HepG2 (cell line): ENCODE data around the gene DHFR. TPM values are rescaled to one million over a fixed set of nuclear protein-coding genes. Genes with fewer than 3 reads are reported as not detected.

ENCODE experiments used
- ETV6 ChIP-seq: sonication (generic); formaldehyde crosslinking; conservative IDR thresholded peaks from 2 replicates; pipeline ENCODE4 v1.4.0; 2020; ENCODE audit warnings: missing genetic modification reagents
- GFI1 ChIP-seq: sonication (generic); formaldehyde crosslinking; IDR thresholded peaks from 2 replicates; pipeline ENCODE4 v1.5.0; 2020; ENCODE audit warnings: missing genetic modification reagents, mild to moderate bottlenecking, borderline replicate concordance
- HDAC1 ChIP-seq: sonication (generic); formaldehyde crosslinking; IDR thresholded peaks from 2 replicates; pipeline ENCODE4 v1.5.1; 2020; ENCODE audit warnings: mild to moderate bottlenecking, missing genetic modification reagents
- KLF12 ChIP-seq: sonication (generic); formaldehyde crosslinking; IDR thresholded peaks from 2 replicates; pipeline ENCODE4 v1.4.0; 2020; ENCODE audit warnings: missing genetic modification reagents, borderline replicate concordance
- MED13 ChIP-seq: sonication (generic); formaldehyde crosslinking; IDR thresholded peaks from 2 replicates; pipeline ENCODE4 v1.5.0; 2020; ENCODE audit warnings: missing genetic modification reagents
- MXD4 ChIP-seq: IDR thresholded peaks from 2 replicates; pipeline ENCODE4 v1.6.1; 2016; ENCODE audit warnings: mild to moderate bottlenecking, missing biosample characterization, missing genetic modification reagents
- SIN3B ChIP-seq: fragments of 150-350 bp; IDR thresholded peaks from 2 replicates; pipeline ENCODE4 v1.6.1; 2014; ENCODE audit warnings: low read length
- SMAD1 ChIP-seq: sonication (generic); formaldehyde crosslinking; IDR thresholded peaks from 2 replicates; pipeline ENCODE4 v1.4.0; 2020; ENCODE audit warnings: missing genetic modification reagents, low read depth, mild to moderate bottlenecking, borderline replicate concordance
- SP5 ChIP-seq: IDR thresholded peaks from 2 replicates; pipeline ENCODE4 v1.6.1; 2016; ENCODE audit warnings: low read depth, borderline replicate concordance
- ZNF724P ChIP-seq: sonication (generic); formaldehyde crosslinking; IDR thresholded peaks from 2 replicates; pipeline ENCODE4 v1.8.0; 2022; ENCODE audit warnings: missing genetic modification reagents, borderline replicate concordance
- ZNF768 ChIP-seq: sonication (generic); formaldehyde crosslinking; IDR thresholded peaks from 2 replicates; pipeline ENCODE4 v1.4.0; 2020; ENCODE audit warnings: missing genetic modification reagents
- ZNF782 ChIP-seq: sonication (generic); formaldehyde crosslinking; IDR thresholded peaks from 2 replicates; pipeline ENCODE4 v1.4.0; 2020; ENCODE audit warnings: missing genetic modification reagents, mild to moderate bottlenecking, borderline replicate concordance
- polyA plus RNA-seq, 8 experiments: library from polyadenylated mRNA; depleted of rRNA in 3 of 8; stranded (reverse) in 7 of 8; unstranded in 1 of 8; fragments of >200 nt; fragmentation: Illumina TruSeq in 4 of 8; extraction: Trizol in 4 of 8; gene quantifications; 2 replicates each; pipeline versions ENCODE4 v1.2.1 to v1.2.3, GENCODE V29; 2011 to 2016; ENCODE audit warnings: low read depth in 4 of 8, missing spikeins in 1 of 8, mixed read lengths in 1 of 8; ENCODE audit not compliant: insufficient read depth in 1 of 8
- total RNA-seq, 5 experiments: library from RNA; depleted of rRNA; stranded (reverse); fragments of >200 nt; fragmentation: Illumina TruSeq; extraction: Trizol; gene quantifications; 2 replicates each; pipeline ENCODE4 v1.2.3, GENCODE V29; 2016; ENCODE audit warnings: low read depth in 1 of 5
- TF ChIP-seq, protein P1 (sequence below): sonication (generic); formaldehyde crosslinking; IDR thresholded peaks from 2 replicates; pipeline ENCODE4 v1.5.1; 2020; ENCODE audit warnings: missing genetic modification reagents, mild to moderate bottlenecking, borderline replicate concordance
- TF ChIP-seq, protein P2 (sequence below), 2 experiments: sonication (generic) in 1 of 2; formaldehyde crosslinking in 1 of 2; IDR thresholded peaks; 2 replicates each; pipeline versions ENCODE4 v1.5.1 to v1.6.1; 2011 to 2020; ENCODE audit warnings: borderline replicate concordance in 1 of 2, low read depth in 1 of 2, low read length in 1 of 2, mild to moderate bottlenecking in 1 of 2, missing genetic modification reagents in 1 of 2, moderate library complexity in 1 of 2
- TF ChIP-seq, protein P3 (sequence below): sonication (generic); formaldehyde crosslinking; IDR thresholded peaks from 2 replicates; pipeline ENCODE4 v1.4.0; 2020; ENCODE audit warnings: mild to moderate bottlenecking, missing genetic modification reagents
- TF ChIP-seq, protein P4 (sequence below): IDR thresholded peaks from 2 replicates; pipeline ENCODE4 v1.4.0; 2020; ENCODE audit warnings: mild to moderate bottlenecking, missing genetic modification reagents

The DHFR gene
- total and polyA plus RNA-seq, 2 of the 13 experiments (the other 11 are each of a cell fraction or from before 2014, with no cell fraction given), result 22.8 to 59.0 TPM

DNA sequence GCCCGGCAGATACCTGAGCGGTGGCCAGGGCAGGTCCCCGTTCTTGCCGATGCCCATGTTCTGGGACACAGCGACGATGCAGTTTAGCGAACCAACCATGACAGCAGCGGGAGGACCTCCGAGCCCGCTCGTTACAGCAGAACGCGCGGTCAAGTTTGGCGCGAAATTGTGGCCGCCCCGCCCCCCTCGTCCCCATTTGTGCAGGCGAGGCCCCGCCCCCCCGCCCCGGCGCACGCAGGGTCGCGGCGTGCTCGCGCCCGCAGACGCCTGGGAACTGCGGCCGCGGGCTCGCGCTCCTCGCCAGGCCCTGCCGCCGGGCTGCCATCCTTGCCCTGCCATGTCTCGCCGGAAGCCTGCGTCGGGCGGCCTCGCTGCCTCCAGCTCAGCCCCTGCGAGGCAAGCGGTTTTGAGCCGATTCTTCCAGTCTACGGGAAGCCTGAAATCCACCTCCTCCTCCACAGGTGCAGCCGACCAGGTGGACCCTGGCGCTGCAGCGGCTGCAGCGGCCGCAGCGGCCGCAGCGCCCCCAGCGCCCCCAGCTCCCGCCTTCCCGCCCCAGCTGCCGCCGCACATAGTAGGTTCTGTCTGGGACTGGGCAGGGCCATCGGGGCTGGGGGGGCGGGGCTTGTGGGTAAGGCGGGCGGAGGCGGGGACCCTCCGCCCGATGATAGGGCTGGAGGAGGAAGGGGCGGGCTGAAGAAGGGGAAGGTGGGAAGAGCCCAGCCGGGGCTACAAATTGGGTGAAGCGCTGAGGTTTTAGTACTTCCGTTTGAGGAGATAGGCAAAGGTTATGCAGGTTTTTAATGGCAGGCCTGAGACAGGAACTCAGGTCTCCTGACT, at the start of gene DHFR, which contains the start of gene MSH3 (continued):
- TF ChIP-seq SP5 (CRISPR knock-in tag), result peak; percentile 21; the same call in 1 of the 2 replicates
- TF ChIP-seq GFI1, result 0 out of 2 replicates have a peak, but pooled peaks have one; percentile 34
- 0 out of 2 replicates have a peak, but pooled peaks have one; percentile 67 for TF ChIP-seq ZNF724P
- TF ChIP-seq ZNF782 (CRISPR knock-in tag), result 0 out of 2 replicates have a peak, but pooled peaks have one; percentile 34
- 0 out of 2 replicates have a peak, but pooled peaks have one; percentile 35 for TF ChIP-seq KLF12 (CRISPR knock-in tag)
- TF ChIP-seq, protein P1, sequence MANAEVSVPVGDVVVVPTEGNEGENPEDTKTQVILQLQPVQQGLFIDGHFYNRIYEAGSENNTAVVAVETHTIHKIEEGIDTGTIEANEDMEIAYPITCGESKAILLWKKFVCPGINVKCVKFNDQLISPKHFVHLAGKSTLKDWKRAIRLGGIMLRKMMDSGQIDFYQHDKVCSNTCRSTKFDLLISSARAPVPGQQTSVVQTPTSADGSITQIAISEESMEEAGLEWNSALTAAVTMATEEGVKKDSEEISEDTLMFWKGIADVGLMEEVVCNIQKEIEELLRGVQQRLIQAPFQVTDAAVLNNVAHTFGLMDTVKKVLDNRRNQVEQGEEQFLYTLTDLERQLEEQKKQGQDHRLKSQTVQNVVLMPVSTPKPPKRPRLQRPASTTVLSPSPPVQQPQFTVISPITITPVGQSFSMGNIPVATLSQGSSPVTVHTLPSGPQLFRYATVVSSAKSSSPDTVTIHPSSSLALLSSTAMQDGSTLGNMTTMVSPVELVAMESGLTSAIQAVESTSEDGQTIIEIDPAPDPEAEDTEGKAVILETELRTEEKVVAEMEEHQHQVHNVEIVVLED (CRISPR knock-in tag), result peak; percentile 89
- TF ChIP-seq ZNF768 (CRISPR knock-in tag), result peak; percentile 40; the same call in 1 of the 2 replicates
- TF ChIP-seq ETV6 (CRISPR knock-in tag), result 0 out of 2 replicates have a peak, but pooled peaks have one; percentile 26
- TF ChIP-seq SIN3B, result peak; percentile 71
- peak; percentile 90 for TF ChIP-seq HDAC1 (CRISPR knock-in tag)
- TF ChIP-seq, protein P2, sequence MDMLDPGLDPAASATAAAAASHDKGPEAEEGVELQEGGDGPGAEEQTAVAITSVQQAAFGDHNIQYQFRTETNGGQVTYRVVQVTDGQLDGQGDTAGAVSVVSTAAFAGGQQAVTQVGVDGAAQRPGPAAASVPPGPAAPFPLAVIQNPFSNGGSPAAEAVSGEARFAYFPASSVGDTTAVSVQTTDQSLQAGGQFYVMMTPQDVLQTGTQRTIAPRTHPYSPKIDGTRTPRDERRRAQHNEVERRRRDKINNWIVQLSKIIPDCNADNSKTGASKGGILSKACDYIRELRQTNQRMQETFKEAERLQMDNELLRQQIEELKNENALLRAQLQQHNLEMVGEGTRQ (IDR thresholded peaks at IDR 0.05; ENCODE audit: low read depth, low read length), result no peak
- TF ChIP-seq, protein P2 (CRISPR knock-in tag; IDR thresholded peaks at IDR 0.05; ENCODE audit: borderline replicate concordance), result no peak; the same call in 1 of the 2 replicates
- 0 out of 2 replicates have a peak, but pooled peaks have one; percentile 21 for TF ChIP-seq MED13 (CRISPR knock-in tag)
- 0 out of 2 replicates have a peak, but pooled peaks have one; percentile 80 for TF ChIP-seq SMAD1
- TF ChIP-seq, protein P3, sequence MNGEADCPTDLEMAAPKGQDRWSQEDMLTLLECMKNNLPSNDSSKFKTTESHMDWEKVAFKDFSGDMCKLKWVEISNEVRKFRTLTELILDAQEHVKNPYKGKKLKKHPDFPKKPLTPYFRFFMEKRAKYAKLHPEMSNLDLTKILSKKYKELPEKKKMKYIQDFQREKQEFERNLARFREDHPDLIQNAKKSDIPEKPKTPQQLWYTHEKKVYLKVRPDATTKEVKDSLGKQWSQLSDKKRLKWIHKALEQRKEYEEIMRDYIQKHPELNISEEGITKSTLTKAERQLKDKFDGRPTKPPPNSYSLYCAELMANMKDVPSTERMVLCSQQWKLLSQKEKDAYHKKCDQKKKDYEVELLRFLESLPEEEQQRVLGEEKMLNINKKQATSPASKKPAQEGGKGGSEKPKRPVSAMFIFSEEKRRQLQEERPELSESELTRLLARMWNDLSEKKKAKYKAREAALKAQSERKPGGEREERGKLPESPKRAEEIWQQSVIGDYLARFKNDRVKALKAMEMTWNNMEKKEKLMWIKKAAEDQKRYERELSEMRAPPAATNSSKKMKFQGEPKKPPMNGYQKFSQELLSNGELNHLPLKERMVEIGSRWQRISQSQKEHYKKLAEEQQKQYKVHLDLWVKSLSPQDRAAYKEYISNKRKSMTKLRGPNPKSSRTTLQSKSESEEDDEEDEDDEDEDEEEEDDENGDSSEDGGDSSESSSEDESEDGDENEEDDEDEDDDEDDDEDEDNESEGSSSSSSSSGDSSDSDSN (CRISPR knock-in tag), result peak; percentile 68
- TF ChIP-seq, protein P4, sequence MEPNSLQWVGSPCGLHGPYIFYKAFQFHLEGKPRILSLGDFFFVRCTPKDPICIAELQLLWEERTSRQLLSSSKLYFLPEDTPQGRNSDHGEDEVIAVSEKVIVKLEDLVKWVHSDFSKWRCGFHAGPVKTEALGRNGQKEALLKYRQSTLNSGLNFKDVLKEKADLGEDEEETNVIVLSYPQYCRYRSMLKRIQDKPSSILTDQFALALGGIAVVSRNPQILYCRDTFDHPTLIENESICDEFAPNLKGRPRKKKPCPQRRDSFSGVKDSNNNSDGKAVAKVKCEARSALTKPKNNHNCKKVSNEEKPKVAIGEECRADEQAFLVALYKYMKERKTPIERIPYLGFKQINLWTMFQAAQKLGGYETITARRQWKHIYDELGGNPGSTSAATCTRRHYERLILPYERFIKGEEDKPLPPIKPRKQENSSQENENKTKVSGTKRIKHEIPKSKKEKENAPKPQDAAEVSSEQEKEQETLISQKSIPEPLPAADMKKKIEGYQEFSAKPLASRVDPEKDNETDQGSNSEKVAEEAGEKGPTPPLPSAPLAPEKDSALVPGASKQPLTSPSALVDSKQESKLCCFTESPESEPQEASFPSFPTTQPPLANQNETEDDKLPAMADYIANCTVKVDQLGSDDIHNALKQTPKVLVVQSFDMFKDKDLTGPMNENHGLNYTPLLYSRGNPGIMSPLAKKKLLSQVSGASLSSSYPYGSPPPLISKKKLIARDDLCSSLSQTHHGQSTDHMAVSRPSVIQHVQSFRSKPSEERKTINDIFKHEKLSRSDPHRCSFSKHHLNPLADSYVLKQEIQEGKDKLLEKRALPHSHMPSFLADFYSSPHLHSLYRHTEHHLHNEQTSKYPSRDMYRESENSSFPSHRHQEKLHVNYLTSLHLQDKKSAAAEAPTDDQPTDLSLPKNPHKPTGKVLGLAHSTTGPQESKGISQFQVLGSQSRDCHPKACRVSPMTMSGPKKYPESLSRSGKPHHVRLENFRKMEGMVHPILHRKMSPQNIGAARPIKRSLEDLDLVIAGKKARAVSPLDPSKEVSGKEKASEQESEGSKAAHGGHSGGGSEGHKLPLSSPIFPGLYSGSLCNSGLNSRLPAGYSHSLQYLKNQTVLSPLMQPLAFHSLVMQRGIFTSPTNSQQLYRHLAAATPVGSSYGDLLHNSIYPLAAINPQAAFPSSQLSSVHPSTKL, result peak; percentile 6; the same call in 1 of the 2 replicates
- 0 out of 2 replicates have a peak, but pooled peaks have one; percentile 18 for TF ChIP-seq MXD4 (CRISPR knock-in tag)
